GM12801 (cell line): ENCODE data around the gene ANXA6.

Source experiments
- TF ChIP-seq, protein P1 (sequence below): IDR thresholded peaks from one replicate; pipeline ENCODE4 v1.5.1; 2011; ENCODE audit warnings: control low read depth; ENCODE audit not compliant: insufficient read length; ENCODE audit errors: extremely low read depth

Gene ANXA6

DNA sequence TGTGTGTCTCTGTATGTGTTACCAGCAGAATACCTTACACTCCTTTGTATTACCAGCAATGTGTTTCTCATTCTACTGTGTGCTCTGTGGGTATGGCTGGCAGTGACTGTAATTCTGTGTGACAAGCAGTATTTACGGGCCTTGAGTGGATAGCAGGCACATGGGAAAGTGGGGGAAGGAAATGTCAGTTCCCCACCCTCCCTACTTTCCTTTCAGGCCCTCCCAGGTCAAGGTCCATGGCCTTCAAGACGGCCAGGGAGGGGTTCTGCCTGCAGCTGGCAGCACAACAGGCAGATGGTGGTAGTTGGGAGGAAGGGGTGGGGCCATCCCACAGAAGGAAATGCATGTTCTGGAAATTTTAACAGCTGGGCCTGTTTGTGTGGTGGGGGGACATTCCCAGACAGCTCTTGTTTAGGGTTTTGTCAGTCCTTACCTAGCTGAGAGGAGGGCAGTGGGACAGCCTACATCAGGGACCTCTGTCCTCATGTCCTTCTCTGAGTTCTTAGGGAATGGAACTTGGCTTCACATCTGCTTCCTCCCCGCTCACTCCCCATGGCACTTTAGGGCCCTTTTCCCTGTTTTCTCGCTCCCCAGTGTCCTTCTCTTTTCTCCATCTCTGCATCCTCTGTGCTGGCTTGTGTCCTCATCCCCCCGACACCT lies 62.1 kb downstream of the ANXA6 start:
- TF ChIP-seq, protein P1, sequence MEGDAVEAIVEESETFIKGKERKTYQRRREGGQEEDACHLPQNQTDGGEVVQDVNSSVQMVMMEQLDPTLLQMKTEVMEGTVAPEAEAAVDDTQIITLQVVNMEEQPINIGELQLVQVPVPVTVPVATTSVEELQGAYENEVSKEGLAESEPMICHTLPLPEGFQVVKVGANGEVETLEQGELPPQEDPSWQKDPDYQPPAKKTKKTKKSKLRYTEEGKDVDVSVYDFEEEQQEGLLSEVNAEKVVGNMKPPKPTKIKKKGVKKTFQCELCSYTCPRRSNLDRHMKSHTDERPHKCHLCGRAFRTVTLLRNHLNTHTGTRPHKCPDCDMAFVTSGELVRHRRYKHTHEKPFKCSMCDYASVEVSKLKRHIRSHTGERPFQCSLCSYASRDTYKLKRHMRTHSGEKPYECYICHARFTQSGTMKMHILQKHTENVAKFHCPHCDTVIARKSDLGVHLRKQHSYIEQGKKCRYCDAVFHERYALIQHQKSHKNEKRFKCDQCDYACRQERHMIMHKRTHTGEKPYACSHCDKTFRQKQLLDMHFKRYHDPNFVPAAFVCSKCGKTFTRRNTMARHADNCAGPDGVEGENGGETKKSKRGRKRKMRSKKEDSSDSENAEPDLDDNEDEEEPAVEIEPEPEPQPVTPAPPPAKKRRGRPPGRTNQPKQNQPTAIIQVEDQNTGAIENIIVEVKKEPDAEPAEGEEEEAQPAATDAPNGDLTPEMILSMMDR, result no peak

DNA sequence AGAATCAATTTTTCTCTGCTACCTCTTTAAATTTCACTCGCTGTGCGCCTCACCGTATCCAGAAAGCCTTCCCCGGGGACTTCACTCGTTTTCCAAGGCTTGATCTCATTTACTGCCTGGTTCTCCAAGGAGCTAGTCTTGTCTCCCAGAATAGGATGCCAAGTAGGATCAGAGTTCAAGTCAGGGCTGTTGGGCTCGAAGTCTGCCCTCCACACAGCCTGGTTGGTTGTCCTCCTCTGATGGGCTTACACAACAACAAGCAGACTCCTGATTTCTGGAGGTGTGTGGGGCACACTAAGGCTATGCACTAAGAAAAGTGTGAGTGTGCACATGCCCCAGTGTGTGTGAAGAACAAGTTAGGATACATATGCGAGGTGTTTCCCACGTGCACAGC lies 62.7 kb downstream of the ANXA6 start:
- TF ChIP-seq, protein P1, result no peak

- TF ChIP-seq, protein P1, result no peak
These were observed 63.3 kb downstream of the ANXA6 start for GRCh38 chr5:151094030-151094851.

DNA sequence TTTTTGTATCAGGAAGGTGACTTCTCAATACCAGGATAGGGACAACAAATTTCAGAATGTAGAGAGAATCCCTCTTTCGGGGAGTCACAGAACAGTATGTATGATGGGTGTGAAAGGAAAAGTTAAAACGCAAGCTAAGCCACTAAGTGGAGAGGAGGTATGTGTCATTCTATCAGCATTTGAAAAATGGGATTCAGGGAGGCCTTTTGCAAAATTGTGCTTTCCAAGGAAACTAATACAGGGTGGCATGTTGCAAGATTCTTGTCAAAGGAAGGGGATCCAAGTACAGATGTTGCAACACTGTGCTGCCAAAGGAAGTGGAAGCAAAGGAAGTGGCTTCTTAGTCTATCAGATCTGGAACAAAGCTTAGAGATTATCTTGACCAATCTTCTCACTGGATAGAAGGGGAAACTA lies 64.1 kb downstream of the ANXA6 start:
- TF ChIP-seq, protein P1, result no peak

DNA sequence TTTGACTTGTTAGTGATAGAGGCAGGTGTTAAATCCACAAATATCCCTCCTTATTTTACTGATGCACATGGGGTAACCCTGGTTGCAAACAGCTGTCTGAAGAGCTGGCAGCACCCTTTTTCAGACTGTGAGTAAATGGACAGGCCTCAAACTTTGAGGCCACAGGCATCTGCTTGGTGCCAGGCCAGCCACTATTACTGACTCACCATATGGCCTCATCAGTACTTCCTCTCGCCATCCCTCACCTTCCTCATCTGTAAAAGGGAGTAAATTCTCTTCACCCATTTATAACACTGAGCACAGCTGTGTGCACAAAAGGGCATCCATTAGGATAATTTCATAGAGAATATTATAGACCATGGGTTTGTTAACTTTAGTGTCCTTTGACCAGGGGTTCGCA lies 64.8 kb downstream of the ANXA6 start:
- TF ChIP-seq, protein P1, result no peak

DNA sequence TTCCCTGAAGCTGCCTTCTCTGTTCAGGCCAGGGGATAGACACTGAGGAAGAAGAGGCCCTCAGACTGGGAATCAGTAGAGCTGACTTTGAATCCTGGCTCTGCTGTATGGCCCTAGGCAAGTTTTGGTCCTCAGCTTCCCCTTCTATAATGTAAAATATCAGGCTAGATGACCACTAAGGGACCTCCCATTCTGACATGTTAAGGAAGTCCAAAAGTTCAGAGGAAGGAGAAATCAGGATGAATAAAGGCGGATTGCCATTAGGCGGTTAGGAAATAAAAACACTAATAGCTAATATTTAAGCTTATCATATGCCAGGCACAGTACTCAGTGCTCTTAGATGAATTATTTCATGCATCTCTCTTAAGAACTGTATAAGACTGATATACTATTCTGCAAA lies 67.9 kb downstream of the ANXA6 start:
- TF ChIP-seq, protein P1, result no peak

GRCh38 chr5:151088986-151089385 lies 68.6 kb downstream of the ANXA6 start:
- TF ChIP-seq, protein P1, result no peak
